HG03103 (cell line): Measurements from ENCODE around the gene SORBS1.

Source experiments
- ATAC-seq: cut with Tn5 transposase; IDR thresholded peaks from one replicate; pipeline ENCODE4 v1.9.1; 2021; ENCODE audit warnings: low read depth; ENCODE audit not compliant: unreplicated experiment

The SORBS1 gene

GRCh38 chr10:95518455-95519452 lies 42.4 kb downstream of the SORBS1 start:
- no peak for ATAC-seq

DNA sequence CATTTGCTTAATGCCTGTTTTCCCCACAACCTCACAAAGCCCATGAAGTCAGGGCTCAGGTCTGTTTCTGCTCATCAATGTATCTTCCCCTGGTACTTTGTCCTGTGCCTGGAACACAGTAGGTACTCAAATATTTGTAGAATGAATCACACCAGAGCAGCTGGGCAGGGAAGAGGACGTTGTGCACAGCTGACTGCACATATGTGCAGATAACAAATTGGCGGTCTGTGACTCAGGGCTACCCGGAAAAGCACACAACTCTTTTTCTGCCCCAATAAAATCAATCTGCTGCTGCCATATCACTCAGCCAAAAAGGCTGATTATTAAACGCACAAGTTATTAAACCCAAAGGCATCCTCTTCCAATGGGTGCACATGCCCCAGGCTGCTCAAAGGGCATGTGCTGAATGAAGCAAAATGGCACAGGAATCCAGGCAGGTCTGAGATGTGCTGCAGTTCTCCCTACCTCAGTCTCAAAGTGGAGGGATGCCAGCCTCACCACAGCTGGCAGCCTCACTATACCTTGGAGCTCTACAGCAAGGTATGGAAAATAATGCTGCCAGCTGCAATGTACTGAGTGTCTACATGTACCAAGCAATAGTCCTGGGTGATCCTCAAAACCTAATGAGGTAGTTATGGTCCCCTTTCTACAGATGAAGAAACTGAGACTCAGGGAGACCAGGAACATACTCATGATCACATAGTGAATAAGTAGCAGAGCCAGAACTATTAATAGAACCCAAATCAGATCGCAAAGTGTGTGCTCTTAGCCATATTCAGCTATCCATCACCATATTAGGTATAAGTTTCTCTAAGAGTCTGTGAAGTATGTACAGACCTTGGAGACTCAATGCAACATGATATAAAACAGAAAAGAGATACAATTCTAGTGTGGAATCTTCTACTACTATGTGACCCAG lies 43.4 kb downstream of the SORBS1 start:
- no peak for ATAC-seq

DNA sequence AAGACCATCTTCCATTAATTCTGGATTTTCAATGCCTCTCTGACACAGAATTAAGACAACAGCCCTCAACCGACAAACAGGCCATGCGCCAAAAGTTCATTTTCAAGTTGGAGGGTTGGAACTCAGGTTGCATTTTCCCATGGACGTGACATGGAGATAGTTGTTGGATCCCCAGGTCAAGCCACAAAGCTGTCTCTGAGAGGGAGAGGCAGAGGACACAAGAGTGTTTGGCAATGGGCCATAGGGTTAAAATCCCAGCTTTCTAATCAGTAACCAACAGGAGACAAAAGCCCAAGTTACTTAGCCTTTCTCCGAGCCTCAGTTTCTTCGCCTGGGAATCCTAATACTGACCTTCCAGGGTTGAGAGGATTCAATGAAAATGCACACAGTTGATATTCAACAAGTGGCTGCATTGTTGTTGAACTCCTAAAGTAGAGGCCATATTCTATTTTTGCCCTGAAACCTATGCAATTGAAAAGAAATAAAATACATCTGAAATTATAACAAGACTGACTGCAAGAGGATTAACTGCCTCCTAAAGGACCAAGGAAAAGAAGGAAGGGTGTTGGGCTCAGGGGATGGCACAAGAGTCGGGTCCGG lies 44.3 kb downstream of the SORBS1 start:
- no peak for ATAC-seq

- ATAC-seq = no peak
Measured at GRCh38 chr10:95513941-95514392, 47.2 kb downstream of the SORBS1 start.

DNA sequence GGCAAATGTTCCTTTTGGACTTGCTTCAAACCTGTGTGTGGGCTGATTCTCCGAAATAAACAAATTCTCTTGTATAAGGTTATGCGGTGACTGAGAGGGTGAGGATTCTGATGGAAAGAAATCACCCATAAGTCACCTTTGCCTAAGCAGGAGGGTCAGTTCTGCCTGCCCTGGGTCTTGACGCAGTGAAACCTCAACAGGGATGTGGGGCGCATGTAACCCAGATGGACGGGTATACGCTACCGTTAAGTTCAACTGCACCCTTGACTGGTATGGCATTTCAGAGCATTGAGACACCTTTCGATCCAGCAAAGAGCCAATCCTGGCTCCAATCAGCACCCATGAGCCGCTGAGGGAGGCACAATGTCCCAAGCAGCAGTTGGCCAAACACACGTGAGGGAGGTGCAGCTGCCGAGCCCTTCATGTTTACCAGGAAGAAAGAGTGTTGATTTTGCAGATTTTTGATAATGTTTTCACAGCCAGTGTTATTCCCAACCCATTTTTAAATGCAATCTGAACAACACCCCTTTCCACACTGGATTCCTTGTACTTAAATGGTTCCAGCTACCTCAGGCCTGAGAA lies 48.1 kb downstream of the SORBS1 start:
- no peak for ATAC-seq

DNA sequence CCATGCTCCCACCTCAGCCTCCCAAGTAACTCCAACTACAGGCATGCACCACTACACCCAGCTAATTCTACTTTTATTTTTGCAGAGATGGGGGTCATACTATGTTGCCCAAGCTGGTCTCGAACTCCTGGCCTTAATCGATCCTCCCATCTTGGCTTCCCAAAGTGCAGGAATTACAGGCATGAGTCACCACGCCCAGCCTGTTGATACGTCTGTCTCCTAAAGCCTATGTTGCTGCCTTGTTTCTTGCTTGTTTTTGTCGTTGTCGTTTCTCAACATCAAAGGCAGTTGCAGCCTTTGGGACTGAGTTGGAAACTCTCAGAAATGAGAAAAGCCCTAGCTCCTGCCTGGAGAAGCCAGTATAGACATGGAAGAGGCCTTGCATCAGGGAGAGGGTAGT lies 49.9 kb downstream of the SORBS1 start:
- ATAC-seq = no peak

DNA sequence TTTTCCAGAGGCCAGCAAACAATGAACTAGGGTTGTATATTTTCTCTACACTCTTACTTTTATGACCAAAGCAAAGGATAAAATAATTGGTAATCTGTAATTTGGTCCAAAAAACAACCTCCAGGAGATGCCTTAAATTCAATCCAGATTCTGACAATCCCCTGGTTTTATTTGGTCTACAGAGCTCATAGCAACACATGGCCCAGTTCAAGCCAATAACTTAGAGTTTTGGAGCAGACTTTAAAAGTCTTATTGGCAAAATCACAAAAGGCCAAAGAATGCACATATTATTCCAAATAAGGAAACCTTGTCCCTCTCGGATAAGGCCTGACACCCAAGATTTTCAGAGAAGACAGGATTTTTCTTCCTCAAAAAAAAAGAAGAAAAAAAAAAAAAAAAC lies 51.9 kb downstream of the SORBS1 start:
- ATAC-seq = no peak

DNA sequence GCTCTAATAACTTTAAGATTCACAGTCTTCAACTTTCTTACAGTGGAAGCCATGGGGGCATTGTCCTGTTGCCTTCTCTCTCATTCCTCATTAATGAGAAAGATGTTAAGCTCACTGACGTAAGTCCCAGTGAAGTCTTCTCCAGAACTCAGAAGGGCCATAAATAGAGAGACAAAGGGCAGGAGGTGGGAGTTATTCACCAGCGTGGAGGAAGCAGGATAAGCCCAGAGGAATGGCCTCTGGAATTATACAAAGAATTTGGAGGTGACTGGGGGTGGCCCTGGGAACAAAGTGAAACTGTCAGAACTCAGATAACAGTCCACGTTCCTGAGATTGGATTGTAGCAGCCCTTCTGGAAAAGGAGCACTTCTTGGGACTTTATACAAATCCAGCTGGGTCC lies 52.4 kb downstream of the SORBS1 start:
- ATAC-seq = no peak

DNA sequence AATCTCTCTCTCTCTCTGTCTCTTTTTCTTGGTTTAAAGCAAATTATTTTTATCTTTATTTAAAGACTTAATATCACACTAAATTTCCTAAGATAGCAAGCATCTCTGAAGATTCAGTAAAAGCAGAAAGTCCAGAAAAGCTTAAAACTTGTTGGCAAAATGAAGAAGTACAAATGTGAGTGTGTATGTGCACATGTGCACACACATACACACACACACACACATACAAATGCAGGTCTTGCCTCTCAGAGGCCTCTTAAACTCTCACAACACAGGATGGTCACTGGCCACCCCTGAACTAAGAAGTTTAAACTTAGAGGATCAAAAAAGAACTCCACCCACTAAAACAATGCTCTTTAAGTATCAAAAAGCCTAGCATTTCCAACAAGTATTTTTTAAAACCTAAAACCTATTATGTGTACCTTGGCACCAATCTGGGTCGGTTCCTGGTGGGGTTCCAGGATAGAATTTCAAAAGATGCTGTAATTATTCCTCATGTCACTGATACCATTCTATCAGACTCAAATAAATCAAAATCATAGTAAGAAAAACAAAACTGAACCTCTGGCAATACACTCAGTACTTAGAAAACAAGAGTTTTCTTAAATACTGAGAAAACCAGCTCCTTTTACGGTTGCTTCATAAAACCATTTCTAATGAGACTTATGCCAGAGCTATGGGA lies 55.0 kb downstream of the SORBS1 start:
- ATAC-seq = no peak

DNA sequence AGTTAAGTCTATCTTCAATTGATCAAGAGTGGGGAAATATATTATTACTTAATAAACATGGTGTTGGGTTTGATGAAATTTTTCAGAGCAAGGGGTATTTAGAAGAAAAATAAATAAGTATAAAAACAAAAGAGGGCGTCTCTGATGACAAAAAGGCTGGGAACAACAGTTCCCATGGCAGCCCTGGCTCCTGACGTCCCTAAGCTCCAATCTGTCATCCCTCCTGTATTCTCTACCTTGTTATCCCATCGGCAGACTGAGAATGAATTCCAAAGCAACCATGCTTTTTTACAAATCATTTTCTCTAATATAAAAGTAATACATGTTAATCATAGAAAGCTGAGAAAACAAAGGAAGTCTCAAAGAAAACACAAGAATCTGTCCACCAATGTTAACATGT lies 55.5 kb downstream of the SORBS1 start:
- ATAC-seq = no peak

DNA sequence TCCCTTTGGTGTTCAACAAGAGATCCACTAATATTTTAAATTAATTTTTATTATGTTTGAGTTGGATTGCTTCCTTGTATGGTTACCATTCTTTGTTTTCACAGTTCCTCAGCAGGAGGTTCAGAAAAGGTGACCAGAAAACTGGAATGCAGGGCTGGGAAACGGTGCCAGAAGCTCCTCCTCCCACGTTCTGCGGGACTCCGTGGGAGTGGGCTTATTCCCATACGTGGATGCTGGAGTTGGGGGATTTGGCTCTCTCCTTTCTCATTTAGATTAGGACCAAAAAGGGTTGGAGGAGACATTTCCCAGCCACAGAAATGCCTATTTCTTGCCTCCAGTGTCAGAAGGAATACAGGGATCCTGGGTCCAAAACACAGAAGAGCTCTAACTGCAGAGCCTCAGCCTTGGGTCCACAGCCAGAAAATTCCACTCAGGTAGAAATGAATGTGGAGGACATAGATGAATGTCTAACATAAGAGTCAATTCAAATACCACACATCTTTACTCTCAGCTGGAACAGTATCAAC lies 56.0 kb downstream of the SORBS1 start:
- no peak for ATAC-seq

- no peak for ATAC-seq
Measured at GRCh38 chr10:95504246-95504691, 56.9 kb downstream of the SORBS1 start.

DNA sequence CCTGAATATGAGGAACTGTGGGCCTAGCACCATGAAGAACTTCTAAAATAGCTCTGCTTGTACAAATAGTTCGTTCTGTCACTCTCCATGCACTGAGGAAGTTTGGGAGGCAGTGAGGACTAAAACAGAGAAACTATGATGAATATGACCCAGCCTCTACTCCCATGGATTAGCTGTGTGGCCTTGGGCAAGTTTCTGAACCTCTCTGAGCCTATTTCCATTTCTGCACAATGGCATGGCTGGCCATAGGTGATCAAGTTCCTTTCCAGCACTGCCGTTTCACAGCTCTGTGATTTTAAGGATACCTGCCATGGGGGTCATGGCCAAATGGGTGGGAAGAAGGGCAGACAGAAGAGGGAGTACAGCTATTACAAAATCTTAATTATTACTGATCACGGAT lies 57.6 kb downstream of the SORBS1 start:
- no peak for ATAC-seq

GRCh38 chr10:95503001-95503400 lies 58.2 kb downstream of the SORBS1 start:
- no peak for ATAC-seq

GRCh38 chr10:95502377-95502776 lies 58.8 kb downstream of the SORBS1 start:
- no peak for ATAC-seq

DNA sequence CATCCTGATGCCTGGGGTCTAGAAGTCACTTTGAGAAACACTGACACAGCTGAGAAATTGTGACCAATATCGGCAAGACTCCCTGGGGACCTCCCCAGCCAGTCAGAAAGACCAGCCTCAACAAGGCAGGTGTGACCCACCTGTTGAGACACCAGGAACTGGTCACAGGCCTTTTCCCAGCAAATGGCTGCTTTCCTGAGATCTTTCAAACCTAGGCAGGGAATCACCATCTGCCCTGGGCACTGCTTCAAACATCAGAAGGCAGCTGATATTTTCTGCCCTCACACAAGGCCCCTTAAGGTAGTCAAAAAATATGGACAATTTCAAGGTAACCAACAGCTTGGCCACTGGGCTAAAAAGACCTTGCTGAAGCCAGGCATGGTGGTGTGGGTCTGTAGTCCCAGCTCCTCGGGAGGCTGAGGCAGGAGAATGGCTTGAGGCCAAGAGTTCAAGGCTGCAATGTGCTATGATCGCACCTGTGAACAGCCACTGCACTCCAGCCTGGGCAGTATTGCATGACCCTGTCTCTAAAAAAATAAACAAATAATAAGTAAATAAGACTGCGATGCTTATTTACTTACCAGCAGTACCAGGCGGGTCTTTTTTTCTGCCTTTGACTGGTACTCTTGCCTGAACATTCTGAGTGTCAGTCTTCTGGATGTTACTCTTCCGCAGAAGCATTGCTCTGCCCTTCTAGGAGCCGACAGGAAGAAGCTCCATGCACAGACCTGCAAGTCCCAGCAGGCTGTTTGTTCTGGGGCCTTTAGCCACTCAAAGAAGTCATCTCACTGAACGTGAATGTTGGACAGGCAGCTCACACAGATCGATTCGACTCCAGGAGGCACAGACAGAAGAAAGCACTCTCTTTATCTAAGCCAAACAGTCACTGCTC lies 59.7 kb downstream of the SORBS1 start:
- ATAC-seq = no peak

DNA sequence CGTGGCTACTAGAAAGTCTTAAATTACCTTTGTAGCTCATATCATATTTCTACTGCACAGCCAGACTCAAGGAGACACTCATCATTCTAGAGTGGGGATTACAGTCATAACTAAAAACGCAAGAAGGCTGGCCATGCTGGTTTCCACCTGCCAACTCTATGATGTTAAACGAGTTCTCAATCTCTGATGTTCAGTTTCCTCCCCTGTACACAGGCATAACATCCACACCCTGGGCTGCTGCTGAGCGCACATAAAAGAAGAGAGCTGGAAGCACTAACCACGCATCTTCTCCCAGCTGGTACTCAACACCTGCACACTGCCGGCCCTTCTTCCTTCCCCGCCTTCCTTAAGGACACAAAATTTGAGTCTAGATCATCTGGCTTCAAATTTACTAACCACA lies 60.5 kb downstream of the SORBS1 start:
- no peak for ATAC-seq

GRCh38 chr10:95500097-95500496 lies 61.1 kb downstream of the SORBS1 start:
- no peak for ATAC-seq
